ENCODE measurements around the gene LGALS3BP. TPM values are rescaled to one million over a fixed set of nuclear protein-coding genes. Genes with fewer than 3 reads are reported as not detected.
A peak's percentile ranks its signal among the peaks of the same experiment; 100 is the strongest.

LGALS3BP gene
- total RNA-seq, 1 experiment from 2014 or later = 1,201 TPM

- in situ Hi-C loops (cut with HindIII; ENCODE audit: low pct_unique_long_range_greater_than_20kb, low sequenced_read_pairs) = no loop called here
- no peak for DNase-seq (ENCODE audit: low read depth, low spot score)
These were observed 38.6 kb upstream of the LGALS3BP start for GRCh38 chr17:79018370-79018695.

GRCh38 chr17:79017546-79018369 is 38.0 kb upstream of the LGALS3BP start:
- DNase-seq (ENCODE audit: low read depth, low spot score) = peak; percentile 63

DNA sequence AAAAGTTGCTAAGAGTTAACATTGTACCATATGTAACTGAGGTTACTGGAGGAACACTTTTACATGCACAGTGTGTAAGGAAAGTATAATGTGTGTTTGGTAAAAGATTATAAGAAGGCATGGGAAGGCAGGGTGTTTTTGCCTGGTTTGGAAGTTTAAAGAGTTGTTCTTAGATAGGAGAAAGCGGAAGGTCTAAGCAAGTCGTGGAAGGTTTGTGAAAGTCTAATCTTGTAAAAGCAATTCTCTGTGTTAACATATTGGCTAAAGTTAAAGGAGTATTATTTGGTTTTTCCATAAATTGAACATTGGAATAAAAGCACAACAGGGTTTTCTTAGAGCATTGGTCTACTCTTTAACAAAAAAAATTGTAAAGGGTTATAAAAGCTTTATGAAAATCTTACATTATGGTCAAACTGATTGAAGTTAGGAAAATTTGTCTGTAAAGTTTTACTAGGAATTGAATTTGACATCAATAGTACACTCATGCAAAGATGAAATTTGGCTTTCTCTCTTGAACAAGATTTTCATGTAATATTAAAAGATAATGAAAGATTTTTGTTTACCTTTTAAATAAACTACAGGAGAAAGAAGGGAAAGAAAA is 34.5 kb upstream of the LGALS3BP start:
- in situ Hi-C loops (cut with HindIII; ENCODE audit: low pct_unique_long_range_greater_than_20kb, low sequenced_read_pairs) = no loop called here
- no peak for DNase-seq (ENCODE audit: low read depth, low spot score)

More at GRCh38 chr17:79017546-79018369, 38.0 kb upstream of the LGALS3BP start:
- in situ Hi-C loops (cut with HindIII; ENCODE audit: low pct_unique_long_range_greater_than_20kb, low sequenced_read_pairs) = no loop called here

DNA sequence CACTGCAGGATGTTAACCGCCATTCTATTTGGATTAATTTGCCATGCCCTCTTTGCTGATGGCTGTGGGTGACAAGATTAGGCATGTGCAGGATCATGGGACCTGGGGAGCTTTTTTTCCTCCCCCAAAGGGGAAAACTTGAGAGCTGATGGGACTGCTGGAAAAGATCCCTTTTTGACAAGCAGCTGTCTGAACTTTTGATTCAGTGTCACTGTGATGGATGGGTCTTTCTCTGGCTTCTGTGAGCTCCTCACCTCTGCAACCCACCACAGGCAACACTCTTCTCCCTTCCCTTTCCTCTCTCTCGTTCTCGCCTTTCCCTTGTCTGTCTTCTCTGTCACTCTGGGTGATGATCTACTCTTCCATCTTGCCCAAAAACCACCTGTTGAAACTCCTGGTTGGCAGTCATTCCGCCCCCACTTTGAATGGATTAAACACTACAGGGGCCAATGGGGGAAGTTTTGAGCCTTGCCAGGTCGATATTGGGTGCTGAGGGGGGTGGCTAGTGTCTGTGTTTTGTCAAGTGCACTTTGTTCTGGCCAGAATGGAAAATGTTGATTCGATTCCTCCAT is 32.9 kb upstream of the LGALS3BP start:
- DNase-seq (ENCODE audit: low read depth, low spot score) = no peak
- in situ Hi-C loops (cut with HindIII; ENCODE audit: low pct_unique_long_range_greater_than_20kb, low sequenced_read_pairs) = no loop called here

GRCh38 chr17:79011451-79012147 is 31.9 kb upstream of the LGALS3BP start:
- in situ Hi-C loops (cut with HindIII; ENCODE audit: low pct_unique_long_range_greater_than_20kb, low sequenced_read_pairs) = no loop called here
- no peak for DNase-seq (ENCODE audit: low read depth, low spot score)

GRCh38 chr17:79010304-79010646 is 30.6 kb upstream of the LGALS3BP start:
- in situ Hi-C loops (cut with HindIII; ENCODE audit: low pct_unique_long_range_greater_than_20kb, low sequenced_read_pairs) = no loop called here
- DNase-seq (ENCODE audit: low read depth, low spot score) = no peak

DNA sequence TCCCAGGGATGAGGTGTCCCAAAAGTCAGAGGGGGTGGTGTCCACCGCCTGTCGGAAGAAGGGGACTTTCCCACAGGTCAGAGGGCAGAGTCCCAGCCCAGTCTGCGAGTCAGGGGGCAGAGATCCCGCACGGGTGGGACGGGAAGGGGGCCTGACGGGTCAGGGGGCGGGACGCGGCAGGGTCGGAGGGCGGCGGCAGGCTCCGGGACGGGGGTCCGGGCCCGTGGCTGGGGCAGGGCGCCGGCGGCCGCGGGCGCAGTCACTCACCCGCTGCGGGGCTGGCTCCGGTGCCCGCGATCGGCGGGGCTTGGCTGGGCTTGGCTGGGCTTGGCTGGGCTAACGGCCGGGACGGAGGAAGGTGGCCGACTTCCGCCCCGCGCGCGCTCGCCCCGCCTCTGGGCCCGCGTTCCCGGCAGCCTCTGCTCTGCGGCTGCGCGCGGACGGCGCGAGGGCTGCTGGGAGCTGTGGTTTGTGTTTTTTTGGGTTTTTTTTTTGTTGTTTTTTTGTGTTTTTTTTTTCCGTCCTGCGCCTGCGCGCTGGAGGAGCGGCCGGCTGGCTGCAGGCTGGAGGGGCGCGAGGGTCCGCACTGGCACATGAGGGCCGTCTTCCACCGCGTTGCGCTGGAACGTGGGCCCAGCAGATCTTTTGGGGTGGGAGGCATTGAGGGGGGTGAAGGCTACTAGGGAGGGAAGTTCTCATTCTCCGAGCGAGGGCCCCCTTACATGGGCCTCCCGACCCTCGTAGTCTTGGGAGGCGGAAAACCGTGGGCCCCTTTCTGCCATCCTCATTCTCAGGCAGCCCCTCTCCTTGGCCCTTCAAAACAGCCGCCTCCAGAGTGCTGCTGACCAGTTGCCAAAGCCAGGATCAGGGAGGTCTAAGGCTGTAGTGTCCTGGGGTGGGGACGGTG is 29.9 kb upstream of the LGALS3BP start, which contains the start of gene CANT1:
CANT1 (minus strand) TSS at position 368 of the 907 bp plus-strand sequence. CDS start 12,142 bp downstream, outside the sequence.
- in situ Hi-C loops (cut with HindIII; ENCODE audit: low pct_unique_long_range_greater_than_20kb, low sequenced_read_pairs) = no loop called here
- DNase-seq (ENCODE audit: low read depth, low spot score) = peak; percentile 95

GRCh38 chr17:79008666-79009387 is 29.1 kb upstream of the LGALS3BP start:
- in situ Hi-C loops (cut with HindIII; ENCODE audit: low pct_unique_long_range_greater_than_20kb, low sequenced_read_pairs) = no loop called here
- DNase-seq (ENCODE audit: low read depth, low spot score) = no peak

DNA sequence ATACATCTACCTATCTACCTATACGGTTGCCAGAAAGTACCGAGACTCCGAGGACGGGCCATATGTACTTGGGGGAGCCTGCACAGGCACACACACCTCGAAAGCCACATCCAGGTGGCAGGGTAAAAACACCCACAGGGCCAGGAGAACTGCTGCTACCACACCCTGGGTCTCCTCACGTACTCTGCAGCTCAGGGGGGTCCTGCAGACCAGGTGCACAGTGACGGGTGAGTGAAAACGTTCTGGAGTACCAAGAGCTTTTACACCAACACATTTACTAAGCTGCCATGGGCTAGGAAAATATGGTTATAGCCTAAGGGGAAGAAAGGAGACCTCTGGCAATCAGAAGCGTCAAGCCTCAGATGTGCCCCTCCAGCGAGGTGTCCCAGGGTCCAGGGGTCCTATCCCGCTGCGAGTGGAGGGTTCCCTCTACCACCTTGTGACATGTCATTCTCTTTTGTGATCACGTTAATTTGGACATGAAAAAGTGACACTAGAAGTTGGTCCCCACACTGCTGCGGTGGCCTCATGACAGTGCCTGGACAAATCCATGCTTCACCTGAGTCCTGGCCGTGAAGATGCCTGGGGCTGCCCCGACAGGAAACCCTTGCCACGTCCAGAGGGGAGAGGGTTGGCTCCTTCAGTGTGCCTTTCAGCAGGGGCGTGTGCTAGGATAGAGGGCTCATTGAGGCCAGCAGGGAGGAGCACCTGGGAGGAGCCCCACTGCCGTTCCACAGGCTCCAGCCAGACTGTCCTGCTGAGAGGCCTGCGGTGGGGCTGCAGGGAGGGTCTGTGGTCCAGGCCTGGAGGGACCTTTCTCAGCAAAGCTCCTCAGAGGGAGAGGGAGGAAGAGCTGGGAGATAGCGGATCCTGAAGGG is 28.0 kb upstream of the LGALS3BP start:
- DNase-seq (ENCODE audit: low read depth, low spot score) = no peak
- in situ Hi-C loops (cut with HindIII; ENCODE audit: low pct_unique_long_range_greater_than_20kb, low sequenced_read_pairs) = no loop called here

- DNase-seq (ENCODE audit: low read depth, low spot score) = no peak
- in situ Hi-C loops (cut with HindIII; ENCODE audit: low pct_unique_long_range_greater_than_20kb, low sequenced_read_pairs) = no loop called here
These were observed 27.2 kb upstream of the LGALS3BP start for GRCh38 chr17:79006794-79007503.

DNA sequence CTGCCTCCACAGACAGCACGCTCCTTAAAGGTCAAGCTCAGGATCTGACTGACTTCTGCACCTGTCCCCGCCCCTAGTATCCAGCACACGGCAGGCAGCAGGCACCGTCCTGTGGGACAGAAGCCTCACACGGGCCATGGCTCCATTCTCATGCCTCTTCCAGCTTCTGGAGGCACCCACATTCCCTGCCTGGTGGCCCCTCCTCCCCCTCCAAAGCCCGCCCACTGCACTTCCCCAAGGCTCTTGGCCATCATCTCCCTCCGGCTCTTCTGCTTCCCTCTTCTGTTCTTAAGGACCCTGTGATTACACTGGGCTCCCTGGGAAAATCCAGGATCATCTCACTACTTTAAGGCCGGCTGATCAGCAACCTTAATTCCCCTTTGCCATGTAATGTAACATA is 26.3 kb upstream of the LGALS3BP start:
- in situ Hi-C loops (cut with HindIII; ENCODE audit: low pct_unique_long_range_greater_than_20kb, low sequenced_read_pairs) = no loop called here

GRCh38 chr17:79005063-79005861 is 25.5 kb upstream of the LGALS3BP start:
- in situ Hi-C loops (cut with HindIII; ENCODE audit: low pct_unique_long_range_greater_than_20kb, low sequenced_read_pairs) = no loop called here
- no peak for DNase-seq (ENCODE audit: low read depth, low spot score)

More for the DNA sequence above, 26.3 kb upstream of the LGALS3BP start:
- DNase-seq (ENCODE audit: low read depth, low spot score) = no peak

DNA sequence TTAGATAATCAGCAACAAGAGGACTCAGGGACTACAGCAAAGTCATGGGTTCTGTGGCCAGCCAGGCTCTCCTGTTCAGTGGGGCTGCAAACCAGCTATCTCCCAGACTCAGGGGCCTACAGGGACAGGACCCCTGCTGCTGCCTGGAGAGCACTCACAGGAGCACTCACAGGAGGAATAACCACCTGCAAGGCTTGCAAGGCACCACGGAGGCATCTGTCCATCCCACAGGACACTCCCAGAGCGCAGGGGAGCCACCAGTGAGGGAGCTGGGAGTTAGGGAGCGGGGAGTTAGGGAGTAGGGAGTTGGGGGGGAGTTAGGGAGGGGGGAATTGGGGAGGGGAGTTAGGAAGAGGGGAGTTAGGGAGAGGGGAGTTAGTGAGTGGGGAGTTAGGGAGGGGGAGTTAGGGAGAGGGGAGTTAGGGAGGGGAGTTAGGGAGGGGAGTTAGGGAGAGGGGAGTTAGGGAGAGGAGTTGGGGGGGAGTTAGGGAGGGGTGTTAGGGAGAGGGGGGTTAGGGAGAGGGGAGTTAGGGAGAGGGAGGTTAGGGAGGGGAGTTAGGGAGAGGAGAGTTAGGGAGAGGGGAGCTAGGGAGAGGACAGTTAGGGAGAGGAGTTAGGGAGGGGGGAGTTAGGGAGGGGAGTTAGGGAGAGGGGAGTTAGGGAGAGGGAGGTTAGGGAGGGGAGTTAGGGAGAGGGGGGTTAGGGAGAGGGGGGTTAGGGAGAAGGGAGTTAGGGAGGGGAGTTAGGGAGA is 24.1 kb upstream of the LGALS3BP start:
- no peak for DNase-seq (ENCODE audit: low read depth, low spot score)
- in situ Hi-C loops (cut with HindIII; ENCODE audit: low pct_unique_long_range_greater_than_20kb, low sequenced_read_pairs) = no loop called here

All from SK-MEL-5 (cell line).